ENCODE measurements around the gene IQCC.

DNA sequence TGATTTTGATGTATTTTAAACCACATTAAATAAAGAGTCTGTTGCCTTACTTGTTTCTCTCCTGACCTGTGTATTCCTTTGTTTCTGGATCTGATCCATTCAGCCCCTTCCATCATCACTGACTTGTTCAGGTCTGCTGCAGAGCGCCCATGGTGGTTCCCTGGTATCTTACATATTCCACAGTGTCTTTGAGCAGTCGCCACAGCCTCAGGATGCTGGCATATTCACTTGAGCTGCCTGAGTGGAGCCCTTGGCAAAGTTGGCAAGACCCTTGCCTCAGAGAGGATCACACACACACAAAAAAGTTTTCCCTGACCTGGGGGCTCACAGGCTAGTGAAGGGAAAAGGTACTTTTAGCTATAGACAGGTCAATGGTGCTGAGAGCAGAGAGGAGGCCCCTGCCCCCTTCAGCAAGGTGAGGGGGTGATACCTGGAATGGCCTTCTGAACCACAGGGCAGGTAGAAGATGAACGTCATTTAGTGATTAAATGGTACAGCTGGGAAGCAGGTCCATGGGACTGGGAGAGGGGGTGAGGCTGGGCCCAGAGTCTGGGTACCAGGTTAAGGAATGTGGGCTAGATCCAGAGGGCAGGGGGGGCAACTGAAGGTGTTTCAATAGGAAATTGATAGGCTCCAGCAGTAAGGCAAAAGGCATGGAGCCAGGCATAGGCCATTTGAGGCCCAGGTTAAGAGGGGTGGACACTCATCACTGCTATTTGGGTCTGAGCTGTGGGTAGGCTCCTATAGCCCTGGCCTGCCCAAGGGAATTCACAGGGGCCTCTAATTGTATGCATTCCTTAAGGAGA is 7.0 kb upstream of the IQCC start:
- no peak for TF ChIP-seq POLR2A (IDR thresholded peaks at IDR 0.05; ENCODE audit: low read length)
- TF ChIP-seq GATA1 (IDR thresholded peaks at IDR 0.05; ENCODE audit: low read depth, low read length), result no peak

Data from erythroblast (primary cell).